ENCODE data around the gene CORO2B. TPM values are rescaled to one million over a fixed set of nuclear protein-coding genes. Genes with fewer than 3 reads are reported as not detected.

CORO2B gene
- total and polyA plus RNA-seq, 2 of the 4 experiments (the other 2 are of a cell fraction) = 9.3 to 39.3 TPM

DNA sequence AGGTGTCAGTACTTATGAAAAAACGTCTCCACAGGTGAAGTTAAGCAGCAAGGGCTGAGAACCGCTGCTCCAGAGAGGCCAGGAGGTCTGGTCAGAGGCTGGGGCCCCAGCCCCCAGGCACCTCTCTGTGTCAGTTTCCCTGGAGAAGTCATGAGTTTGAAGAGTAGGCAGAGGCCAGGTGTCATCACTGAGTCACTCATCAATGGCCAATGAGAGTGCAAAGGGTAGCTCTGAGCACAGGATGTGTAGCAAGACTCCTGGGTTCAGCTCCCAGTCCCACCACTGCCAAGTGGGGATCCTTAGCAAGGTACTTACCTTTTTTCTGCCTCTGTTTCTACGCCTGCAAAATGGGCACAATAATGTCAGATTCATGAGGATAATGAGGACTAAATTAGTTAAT is 47.9 kb downstream of the CORO2B start:
- Histone ChIP-seq H2BK20ac (ENCODE audit: low read depth, low read length) (no peak overlapping the region), H2AK5ac (ENCODE audit: low read depth, low read length) (0 out of 2 replicates have a peak overlapping the region, but pooled peaks have one; percentile 17), H4K5ac (ENCODE audit: low read depth, low read length) (no peak overlapping the region), H2BK15ac (ENCODE audit: low read depth, low read length) (no peak overlapping the region), H3K27ac (ENCODE audit: insufficient read depth, low read length) (no peak overlapping the region), H3K4me1 (ENCODE audit: control insufficient read depth, insufficient read depth, low read length) (peaks cover 27% of the 10 kb centered on the region), H3K4ac (ENCODE audit: low read depth, low read length) (peak overlapping the region; percentile 48; the same call in 1 of the 2 replicates), H3K9me1 (ENCODE audit: insufficient read depth, low read length) (peaks cover 35% of the 10 kb centered on the region), H3K9ac (ENCODE audit: low read depth, low read length) (no peak overlapping the region), H3K4me2 (ENCODE audit: low read depth, low read length) (no peak overlapping the region), H2AFZ (replicated peaks; ENCODE audit: low read length, poor library complexity) (no peak overlapping the region), H3K18ac (ENCODE audit: low read depth, low read length) (no peak overlapping the region), H2BK5ac (ENCODE audit: low read depth, low read length, poor library complexity, severe bottlenecking) (no peak overlapping the region), H3K4me3 (ENCODE audit: insufficient read depth, low read depth, low read length) (no peak overlapping the region), H3K79me1 (ENCODE audit: low read depth in 1 of 2, low read length in 2 of 2) (peaks cover 27 to 90% of the 10 kb centered on the region in 2 experiments), H3K27me3 (ENCODE audit: control insufficient read depth, insufficient read depth, low read length) (no peaks in the 10 kb centered on the region), H4K20me1 (ENCODE audit: insufficient read depth, low read length) (no peaks in the 10 kb centered on the region), H2AK9ac (replicated peaks; ENCODE audit: low read depth, low read length, poor library complexity) (peak overlapping the region; percentile 52), H3K36me3 (ENCODE audit: control insufficient read depth, insufficient read depth, low read length) (no peaks in the 10 kb centered on the region), H4K91ac (ENCODE audit: insufficient read depth, low read depth, low read length) (no peak overlapping the region; the same call in 1 of the 2 replicates), H4K8ac (ENCODE audit: low read depth in 2 of 2, low read length in 2 of 2) (no peak overlapping the region), H2BK120ac (ENCODE audit: low read depth, low read length) (no peak overlapping the region), H3K9me3 (ENCODE audit: control insufficient read depth, insufficient read depth, low read length) (no peaks in the 10 kb centered on the region), H3K56ac (ENCODE audit: extremely low read depth, insufficient read depth, low read length) (no peak overlapping the region), H3K14ac (replicated peaks; ENCODE audit: low read depth, low read length) (0 out of 2 replicates have a peak overlapping the region, but pooled peaks have one; percentile 40), H3K23ac (ENCODE audit: low read depth, low read length) (no peak overlapping the region)
- ChIA-PET POLR2A (ENCODE audit: unreplicated experiment) (no interaction called here), CTCF (no interaction called here)
- dilution Hi-C loops (cut with HindIII; ENCODE audit: low sequenced_read_pairs, unreplicated experiment) = no loop called here
- TF ChIP-seq MXI1 (IDR thresholded peaks at IDR 0.05; ENCODE audit: borderline replicate concordance, low read depth, low read length) = no peak
- TF ChIP-seq MAZ (IDR thresholded peaks at IDR 0.05; ENCODE audit: borderline replicate concordance, low read depth, low read length) = no peak
- no peak for TF ChIP-seq RCOR1 (IDR thresholded peaks at IDR 0.05; ENCODE audit: insufficient replicate concordance, low read length)
- TF ChIP-seq MAFK (IDR thresholded peaks at IDR 0.05; ENCODE audit: low read depth, low read length) = no peak
- peak; percentile 53; the same call in 1 of the 2 replicates for TF ChIP-seq CEBPB (IDR thresholded peaks at IDR 0.05; ENCODE audit: low read depth, low read length)
- DNase-seq (peak; percentile 58), ATAC-seq (ENCODE audit: low read depth) (no peak)
- intact Hi-C loops (cut with micrococcal nuclease) = no loop called here
- no CpG with 5 or more reads among the region's 3 CpGs for WGBS, 2 experiments (ENCODE audit: extremely low coverage in 2 of 2, insufficient read length in 1 of 2)
- in situ Hi-C loops (cut with MboI; ENCODE audit: low sequenced_read_pairs) = no loop called here
- BruUV-seq (replicated peaks) = no TSS peak
